Breast epithelium (tissue), 3 donors: Measurements from ENCODE around the gene SMARCAD1.

Source experiments
- POLR2A ChIP-seq: fragments of 450-650 bp; IDR thresholded peaks from one replicate; pipeline ENCODE4 v1.6.1; 2016; ENCODE audit warnings: antibody characterized with exemption, mild to moderate bottlenecking, moderate library complexity
- TF ChIP-seq, protein P1 (sequence below), 3 donors: fragments of 450-650 bp; IDR thresholded peaks; one replicate each; pipeline ENCODE4 v1.5.1; 2016 to 2017; ENCODE audit warnings: antibody characterized with exemption in 3 of 3, mild to moderate bottlenecking in 3 of 3, moderate library complexity in 3 of 3

DNA sequence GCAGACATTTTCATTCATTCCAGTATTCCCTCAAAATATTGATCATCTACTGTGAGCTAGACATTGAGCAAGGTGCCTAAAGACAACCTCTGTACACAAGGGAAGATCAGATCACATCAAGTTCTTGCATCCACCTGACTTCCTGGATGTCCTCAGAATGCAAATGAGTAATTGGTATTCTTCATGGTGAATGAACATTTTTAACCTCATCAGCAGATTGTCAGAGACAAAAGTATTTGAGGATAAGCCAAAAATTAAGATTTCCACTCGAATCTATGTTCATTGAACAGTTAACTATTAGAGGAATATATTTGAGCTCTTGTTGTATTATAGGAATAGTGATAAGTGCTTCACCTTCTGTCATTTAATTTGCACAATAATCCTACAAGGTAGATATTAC, 1.3 kb downstream of the SMARCAD1 start:
- TF ChIP-seq, protein P1, sequence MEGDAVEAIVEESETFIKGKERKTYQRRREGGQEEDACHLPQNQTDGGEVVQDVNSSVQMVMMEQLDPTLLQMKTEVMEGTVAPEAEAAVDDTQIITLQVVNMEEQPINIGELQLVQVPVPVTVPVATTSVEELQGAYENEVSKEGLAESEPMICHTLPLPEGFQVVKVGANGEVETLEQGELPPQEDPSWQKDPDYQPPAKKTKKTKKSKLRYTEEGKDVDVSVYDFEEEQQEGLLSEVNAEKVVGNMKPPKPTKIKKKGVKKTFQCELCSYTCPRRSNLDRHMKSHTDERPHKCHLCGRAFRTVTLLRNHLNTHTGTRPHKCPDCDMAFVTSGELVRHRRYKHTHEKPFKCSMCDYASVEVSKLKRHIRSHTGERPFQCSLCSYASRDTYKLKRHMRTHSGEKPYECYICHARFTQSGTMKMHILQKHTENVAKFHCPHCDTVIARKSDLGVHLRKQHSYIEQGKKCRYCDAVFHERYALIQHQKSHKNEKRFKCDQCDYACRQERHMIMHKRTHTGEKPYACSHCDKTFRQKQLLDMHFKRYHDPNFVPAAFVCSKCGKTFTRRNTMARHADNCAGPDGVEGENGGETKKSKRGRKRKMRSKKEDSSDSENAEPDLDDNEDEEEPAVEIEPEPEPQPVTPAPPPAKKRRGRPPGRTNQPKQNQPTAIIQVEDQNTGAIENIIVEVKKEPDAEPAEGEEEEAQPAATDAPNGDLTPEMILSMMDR (IDR thresholded peaks at IDR 0.05), result no peak
- no peak for TF ChIP-seq POLR2A
